Osteocyte (in vitro differentiated cells): ENCODE data around the gene PDGFB. TPM values are rescaled to one million over a fixed set of nuclear protein-coding genes. Genes with fewer than 3 reads are reported as not detected.

Experiments used
- DNase-seq: peaks from one replicate; pipeline ENCODE4 v3.0.0; 2021; ENCODE audit warnings: mixed read lengths; ENCODE audit not compliant: unreplicated experiment; ENCODE audit errors: extremely low spot score
- H3K27ac Mint-ChIP-seq: one replicate; pipeline ENCODE4 v1.8.0; 2021; ENCODE audit warnings: mild to moderate bottlenecking, mixed read lengths; ENCODE audit not compliant: unreplicated experiment
- H3K27me3 Mint-ChIP-seq: one replicate; pipeline ENCODE4 v1.8.0; 2021; ENCODE audit warnings: mixed read lengths; ENCODE audit not compliant: unreplicated experiment
- H3K36me3 Mint-ChIP-seq: one replicate; pipeline ENCODE4 v1.8.0; 2021; ENCODE audit warnings: mixed read lengths; ENCODE audit not compliant: unreplicated experiment
- H3K4me1 Mint-ChIP-seq: one replicate; pipeline ENCODE4 v1.8.0; 2021; ENCODE audit warnings: mixed read lengths; ENCODE audit not compliant: unreplicated experiment
- H3K4me3 Mint-ChIP-seq: one replicate; pipeline ENCODE4 v1.8.0; 2021; ENCODE audit warnings: mild to moderate bottlenecking, moderate library complexity, mixed read lengths; ENCODE audit not compliant: unreplicated experiment
- H3K9me3 Mint-ChIP-seq: one replicate; pipeline ENCODE4 v1.8.0; 2021; ENCODE audit warnings: mixed read lengths; ENCODE audit not compliant: unreplicated experiment
- CTCF ChIP-seq: fragments of 200-600 bp; sonication (generic); IDR thresholded peaks from 2 replicates; pipeline ENCODE4 v1.5.0; 2021; ENCODE audit warnings: antibody characterized with exemption, mild to moderate bottlenecking, moderate library complexity
- total RNA-seq: library from RNA; stranded (reverse); gene quantifications from 2 replicates; pipeline ENCODE4 v1.2.1, GENCODE V29; 2021

Gene PDGFB
- total RNA-seq, 1 donor from 2014 or later: 16.8 TPM

- Mint-ChIP-seq H3K9me3 (no peaks in the 10 kb centered on the region), H3K4me3 (no peak overlapping the region), H3K27ac (no peak overlapping the region), H3K4me1 (peaks cover 19% of the 10 kb centered on the region), H3K36me3 (peaks cover 17% of the 10 kb centered on the region), H3K27me3 (no peaks in the 10 kb centered on the region)
- no peak for DNase-seq
- no peak for TF ChIP-seq CTCF
These were observed 15.0 kb downstream of the PDGFB start for GRCh38 chr22:39229688-39230260.

GRCh38 chr22:39229075-39229474 lies 15.7 kb downstream of the PDGFB start:
- Mint-ChIP-seq H3K4me3 (no peak overlapping the region), H3K27ac (peak overlapping the region; percentile 44), H3K27me3 (no peaks in the 10 kb centered on the region), H3K9me3 (no peaks in the 10 kb centered on the region), H3K36me3 (peaks cover 20% of the 10 kb centered on the region), H3K4me1 (peaks cover 13% of the 10 kb centered on the region)
- no peak for TF ChIP-seq CTCF
- no peak for DNase-seq

- Mint-ChIP-seq H3K27ac (no peak overlapping the region), H3K4me3 (no peak overlapping the region), H3K4me1 (peaks cover 8% of the 10 kb centered on the region), H3K27me3 (no peaks in the 10 kb centered on the region), H3K36me3 (peaks cover 26% of the 10 kb centered on the region), H3K9me3 (no peaks in the 10 kb centered on the region)
- TF ChIP-seq CTCF: no peak
- DNase-seq: no peak
These were observed 17.1 kb downstream of the PDGFB start for GRCh38 chr22:39227542-39228272.

- no peaks in the 10 kb centered on the region for H3K27me3 Mint-ChIP-seq
- no peak for TF ChIP-seq CTCF
- H3K36me3 Mint-ChIP-seq: peaks cover 26% of the 10 kb centered on the region
- DNase-seq: no peak
- H3K9me3 Mint-ChIP-seq: no peaks in the 10 kb centered on the region
- H3K4me1 Mint-ChIP-seq: peaks cover 8% of the 10 kb centered on the region
- H3K4me3 Mint-ChIP-seq: no peak overlapping the region
- no peak overlapping the region for H3K27ac Mint-ChIP-seq
These were observed 18.4 kb downstream of the PDGFB start for GRCh38 chr22:39226353-39226752.

- Mint-ChIP-seq H3K27me3 (no peaks in the 10 kb centered on the region), H3K9me3 (no peaks in the 10 kb centered on the region), H3K36me3 (peaks cover 26% of the 10 kb centered on the region), H3K27ac (no peak overlapping the region), H3K4me3 (no peak overlapping the region), H3K4me1 (peaks cover 8% of the 10 kb centered on the region)
- TF ChIP-seq CTCF: no peak
- DNase-seq: no peak
These were observed 19.2 kb downstream of the PDGFB start for GRCh38 chr22:39225591-39225990.
